WTC11 (cell line): ENCODE measurements around the gene SCUBE3. TPM values are rescaled to one million over a fixed set of nuclear protein-coding genes. Genes with fewer than 3 reads are reported as not detected.

ENCODE experiments used
- ATAC-seq: fragments of 200-7000 bp; cut with Tn5 transposase; 2 replicates; pipeline ENCODE4 v1.10.0; 2021; ENCODE audit warnings: mild to moderate bottlenecking, moderate library complexity
- CTCF ChIA-PET: fragments of 300-600 bp; sonication (Branson Sonifier 250); formaldehyde crosslinking; loops from one replicate; lab custom pipeline; 2021; ENCODE audit warnings: antibody characterized with exemption; lab: Charles Lee
- POLR2A ChIA-PET: fragments of 350-600 bp; sonication (Branson Sonifier 250); formaldehyde crosslinking; loops from one replicate; lab custom pipeline; 2021; ENCODE audit warnings: antibody characterized with exemption; lab: Charles Lee
- DNase-seq: peaks from one replicate; pipeline ENCODE4 v3.0.0; 2021; ENCODE audit warnings: low spot score
- H3K27ac Mint-ChIP-seq: 2 replicates; pipeline ENCODE4 v1.8.0; 2021; ENCODE audit warnings: mixed read lengths
- H3K27me3 Mint-ChIP-seq: 2 replicates; pipeline ENCODE4 v1.8.0; 2021; ENCODE audit warnings: low read depth, mild to moderate bottlenecking, moderate library complexity, mixed read lengths
- H3K36me3 Mint-ChIP-seq: 2 replicates; pipeline ENCODE4 v1.8.0; 2021; ENCODE audit warnings: mixed read lengths
- H3K4me1 Mint-ChIP-seq: 2 replicates; pipeline ENCODE4 v1.8.0; 2022; ENCODE audit warnings: mixed read lengths
- H3K4me3 Mint-ChIP-seq: 2 replicates; pipeline ENCODE4 v1.8.0; 2021; ENCODE audit warnings: mild to moderate bottlenecking, moderate library complexity, mixed read lengths
- H3K9me3 Mint-ChIP-seq: 2 replicates; pipeline ENCODE4 v1.8.0; 2021; ENCODE audit warnings: mixed read lengths
- CDX4 ChIP-seq: fragments of 250-450 bp; sonication (Bioruptor Pico); IDR thresholded peaks from 2 replicates; pipeline ENCODE4 v1.9.0; 2021; ENCODE audit warnings: moderate library complexity, mild to moderate bottlenecking, inconsistent platforms, borderline replicate concordance
- ELF4 ChIP-seq: sonication (generic); formaldehyde crosslinking; IDR thresholded peaks from 2 replicates; pipeline ENCODE4 v1.8.1; 2022; ENCODE audit warnings: low read depth, mild to moderate bottlenecking, moderate library complexity, missing genetic modification reagents
- ESRRA ChIP-seq: sonication (generic); formaldehyde crosslinking; IDR thresholded peaks from 2 replicates; pipeline ENCODE4 v1.8.1; 2022; ENCODE audit warnings: mild to moderate bottlenecking, missing genetic modification reagents, borderline replicate concordance
- FOXJ3 ChIP-seq: sonication (generic); formaldehyde crosslinking; IDR thresholded peaks from 2 replicates; pipeline ENCODE4 v1.9.0; 2021; ENCODE audit warnings: missing genetic modification reagents, mild to moderate bottlenecking, borderline replicate concordance
- MXD4 ChIP-seq: fragments of 250-450 bp; sonication (Bioruptor Pico); IDR thresholded peaks from 2 replicates; pipeline ENCODE4 v1.8.0; 2021; ENCODE audit warnings: mild to moderate bottlenecking, moderate library complexity, borderline replicate concordance
- MYBL2 ChIP-seq: sonication (generic); formaldehyde crosslinking; IDR thresholded peaks from 2 replicates; pipeline ENCODE4 v1.8.1; 2023; ENCODE audit warnings: mild to moderate bottlenecking, moderate library complexity, missing genetic modification reagents
- NR1H2 ChIP-seq: sonication (generic); formaldehyde crosslinking; IDR thresholded peaks from 2 replicates; pipeline ENCODE4 v1.9.0; 2021; ENCODE audit warnings: mild to moderate bottlenecking, moderate library complexity, missing genetic modification reagents
- NR2C2 ChIP-seq: sonication (generic); formaldehyde crosslinking; IDR thresholded peaks from 2 replicates; pipeline ENCODE4 v1.8.0; 2022; ENCODE audit warnings: mild to moderate bottlenecking, missing genetic modification reagents
- NR3C1 ChIP-seq: sonication (generic); formaldehyde crosslinking; conservative IDR thresholded peaks from 2 replicates; pipeline ENCODE4 v1.8.1; 2023; ENCODE audit warnings: low read depth, mild to moderate bottlenecking, missing genetic modification reagents
- RORB ChIP-seq: fragments of 250-450 bp; sonication (Bioruptor Pico); IDR thresholded peaks from 2 replicates; pipeline ENCODE4 v1.9.0; 2021; ENCODE audit warnings: mild to moderate bottlenecking
- SP1 ChIP-seq: sonication (generic); formaldehyde crosslinking; conservative IDR thresholded peaks from 2 replicates; pipeline ENCODE4 v1.8.1; 2022; ENCODE audit warnings: missing genetic modification reagents
- ZBTB21 ChIP-seq: sonication (generic); formaldehyde crosslinking; IDR thresholded peaks from 2 replicates; pipeline ENCODE4 v1.8.1; 2023; ENCODE audit warnings: mild to moderate bottlenecking, missing genetic modification reagents, borderline replicate concordance
- ZBTB43 ChIP-seq: sonication (generic); formaldehyde crosslinking; IDR thresholded peaks from 2 replicates; pipeline ENCODE4 v1.8.1; 2023; ENCODE audit warnings: mild to moderate bottlenecking, missing genetic modification reagents
- ZNF219 ChIP-seq: sonication (generic); formaldehyde crosslinking; IDR thresholded peaks from 2 replicates; pipeline ENCODE4 v1.8.0; 2023; ENCODE audit warnings: missing genetic modification reagents, mild to moderate bottlenecking, borderline replicate concordance
- ZNF232 ChIP-seq: sonication (generic); formaldehyde crosslinking; IDR thresholded peaks from 2 replicates; pipeline ENCODE4 v1.8.0; 2022; ENCODE audit warnings: mild to moderate bottlenecking, missing genetic modification reagents
- ZNF416 ChIP-seq: fragments of 250-450 bp; sonication (Bioruptor Pico); IDR thresholded peaks from 2 replicates; pipeline ENCODE4 v1.9.0; 2021; ENCODE audit warnings: mild to moderate bottlenecking, inconsistent platforms
- total RNA-seq: library from RNA; stranded (reverse); gene quantifications from 3 replicates; pipeline ENCODE4 v1.2.3, GENCODE V29; 2021
- TF ChIP-seq, protein P1 (sequence below): sonication (generic); formaldehyde crosslinking; IDR thresholded peaks from 2 replicates; pipeline ENCODE4 v1.8.0; 2023; ENCODE audit warnings: missing genetic modification reagents, mild to moderate bottlenecking, borderline replicate concordance
- TF ChIP-seq, protein P2 (sequence below): fragments of 250-450 bp; sonication (Bioruptor Pico); IDR thresholded peaks from 2 replicates; pipeline ENCODE4 v1.9.0; 2021; ENCODE audit warnings: mild to moderate bottlenecking, borderline replicate concordance
- TF ChIP-seq, protein P3 (sequence below): sonication (generic); formaldehyde crosslinking; IDR thresholded peaks from 2 replicates; pipeline ENCODE4 v1.8.0; 2022; ENCODE audit warnings: mild to moderate bottlenecking, missing genetic modification reagents

SCUBE3 gene
- total RNA-seq, 1 experiment from 2014 or later = 2.1 TPM

DNA sequence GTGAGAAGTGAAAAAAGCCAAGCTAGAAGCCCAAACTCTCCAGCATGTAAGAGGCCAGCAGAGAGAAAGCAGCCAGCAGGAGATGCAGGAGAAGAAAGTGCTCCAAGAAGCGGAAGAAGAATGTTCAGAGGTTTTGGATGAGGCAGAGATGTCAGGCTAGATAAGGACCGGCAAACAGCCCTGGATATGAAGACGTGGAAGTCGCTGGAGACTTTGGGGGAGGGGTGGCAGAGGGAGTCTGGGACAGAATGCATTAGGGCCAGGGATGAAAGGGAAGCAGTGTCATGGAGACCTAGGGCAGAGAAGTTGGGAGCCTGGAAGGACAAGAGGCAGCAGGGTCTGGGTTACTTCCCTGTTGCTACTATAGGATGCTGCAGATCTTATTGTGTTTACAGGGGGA, 5.3 kb upstream of the SCUBE3 start (continued):
- TF ChIP-seq MYBL2 (CRISPR knock-in tag) (no peak), ESRRA (CRISPR knock-in tag) (no peak), RORB (CRISPR knock-in tag) (no peak), CDX4 (CRISPR knock-in tag) (no peak), ZNF416 (CRISPR knock-in tag) (no peak), ZBTB43 (CRISPR knock-in tag) (no peak), NR2C2 (no peak), ZNF232 (CRISPR knock-in tag) (no peak), SP1 (CRISPR knock-in tag) (no peak), FOXJ3 (CRISPR knock-in tag) (no peak)

GRCh38 chr6:35209081-35209480, 4.7 kb upstream of the SCUBE3 start:
- CTCF ChIA-PET = interaction anchor here (0.8 to 1.3 kb wide), 2 partner anchors 32 to 69 kb away, joined by 3 to 6 read pairs; no protein-coding TSS in a partner anchor
- no peak for ATAC-seq

More at GRCh38 chr6:35209081-35209480, 4.7 kb upstream of the SCUBE3 start:
- TF ChIP-seq ZBTB21 = no peak
- TF ChIP-seq MXD4 (CRISPR knock-in tag) = no peak
- no peak for TF ChIP-seq ZNF232 (CRISPR knock-in tag)
- no peak for TF ChIP-seq NR1H2 (CRISPR knock-in tag)
- no peak for TF ChIP-seq NR3C1 (CRISPR knock-in tag)
- TF ChIP-seq, protein P1, sequence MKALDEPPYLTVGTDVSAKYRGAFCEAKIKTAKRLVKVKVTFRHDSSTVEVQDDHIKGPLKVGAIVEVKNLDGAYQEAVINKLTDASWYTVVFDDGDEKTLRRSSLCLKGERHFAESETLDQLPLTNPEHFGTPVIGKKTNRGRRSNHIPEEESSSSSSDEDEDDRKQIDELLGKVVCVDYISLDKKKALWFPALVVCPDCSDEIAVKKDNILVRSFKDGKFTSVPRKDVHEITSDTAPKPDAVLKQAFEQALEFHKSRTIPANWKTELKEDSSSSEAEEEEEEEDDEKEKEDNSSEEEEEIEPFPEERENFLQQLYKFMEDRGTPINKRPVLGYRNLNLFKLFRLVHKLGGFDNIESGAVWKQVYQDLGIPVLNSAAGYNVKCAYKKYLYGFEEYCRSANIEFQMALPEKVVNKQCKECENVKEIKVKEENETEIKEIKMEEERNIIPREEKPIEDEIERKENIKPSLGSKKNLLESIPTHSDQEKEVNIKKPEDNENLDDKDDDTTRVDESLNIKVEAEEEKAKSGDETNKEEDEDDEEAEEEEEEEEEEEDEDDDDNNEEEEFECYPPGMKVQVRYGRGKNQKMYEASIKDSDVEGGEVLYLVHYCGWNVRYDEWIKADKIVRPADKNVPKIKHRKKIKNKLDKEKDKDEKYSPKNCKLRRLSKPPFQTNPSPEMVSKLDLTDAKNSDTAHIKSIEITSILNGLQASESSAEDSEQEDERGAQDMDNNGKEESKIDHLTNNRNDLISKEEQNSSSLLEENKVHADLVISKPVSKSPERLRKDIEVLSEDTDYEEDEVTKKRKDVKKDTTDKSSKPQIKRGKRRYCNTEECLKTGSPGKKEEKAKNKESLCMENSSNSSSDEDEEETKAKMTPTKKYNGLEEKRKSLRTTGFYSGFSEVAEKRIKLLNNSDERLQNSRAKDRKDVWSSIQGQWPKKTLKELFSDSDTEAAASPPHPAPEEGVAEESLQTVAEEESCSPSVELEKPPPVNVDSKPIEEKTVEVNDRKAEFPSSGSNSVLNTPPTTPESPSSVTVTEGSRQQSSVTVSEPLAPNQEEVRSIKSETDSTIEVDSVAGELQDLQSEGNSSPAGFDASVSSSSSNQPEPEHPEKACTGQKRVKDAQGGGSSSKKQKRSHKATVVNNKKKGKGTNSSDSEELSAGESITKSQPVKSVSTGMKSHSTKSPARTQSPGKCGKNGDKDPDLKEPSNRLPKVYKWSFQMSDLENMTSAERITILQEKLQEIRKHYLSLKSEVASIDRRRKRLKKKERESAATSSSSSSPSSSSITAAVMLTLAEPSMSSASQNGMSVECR = no peak
- no peak for TF ChIP-seq ZNF219 (CRISPR knock-in tag)
- TF ChIP-seq ELF4 (CRISPR knock-in tag) = no peak
- TF ChIP-seq, protein P2, sequence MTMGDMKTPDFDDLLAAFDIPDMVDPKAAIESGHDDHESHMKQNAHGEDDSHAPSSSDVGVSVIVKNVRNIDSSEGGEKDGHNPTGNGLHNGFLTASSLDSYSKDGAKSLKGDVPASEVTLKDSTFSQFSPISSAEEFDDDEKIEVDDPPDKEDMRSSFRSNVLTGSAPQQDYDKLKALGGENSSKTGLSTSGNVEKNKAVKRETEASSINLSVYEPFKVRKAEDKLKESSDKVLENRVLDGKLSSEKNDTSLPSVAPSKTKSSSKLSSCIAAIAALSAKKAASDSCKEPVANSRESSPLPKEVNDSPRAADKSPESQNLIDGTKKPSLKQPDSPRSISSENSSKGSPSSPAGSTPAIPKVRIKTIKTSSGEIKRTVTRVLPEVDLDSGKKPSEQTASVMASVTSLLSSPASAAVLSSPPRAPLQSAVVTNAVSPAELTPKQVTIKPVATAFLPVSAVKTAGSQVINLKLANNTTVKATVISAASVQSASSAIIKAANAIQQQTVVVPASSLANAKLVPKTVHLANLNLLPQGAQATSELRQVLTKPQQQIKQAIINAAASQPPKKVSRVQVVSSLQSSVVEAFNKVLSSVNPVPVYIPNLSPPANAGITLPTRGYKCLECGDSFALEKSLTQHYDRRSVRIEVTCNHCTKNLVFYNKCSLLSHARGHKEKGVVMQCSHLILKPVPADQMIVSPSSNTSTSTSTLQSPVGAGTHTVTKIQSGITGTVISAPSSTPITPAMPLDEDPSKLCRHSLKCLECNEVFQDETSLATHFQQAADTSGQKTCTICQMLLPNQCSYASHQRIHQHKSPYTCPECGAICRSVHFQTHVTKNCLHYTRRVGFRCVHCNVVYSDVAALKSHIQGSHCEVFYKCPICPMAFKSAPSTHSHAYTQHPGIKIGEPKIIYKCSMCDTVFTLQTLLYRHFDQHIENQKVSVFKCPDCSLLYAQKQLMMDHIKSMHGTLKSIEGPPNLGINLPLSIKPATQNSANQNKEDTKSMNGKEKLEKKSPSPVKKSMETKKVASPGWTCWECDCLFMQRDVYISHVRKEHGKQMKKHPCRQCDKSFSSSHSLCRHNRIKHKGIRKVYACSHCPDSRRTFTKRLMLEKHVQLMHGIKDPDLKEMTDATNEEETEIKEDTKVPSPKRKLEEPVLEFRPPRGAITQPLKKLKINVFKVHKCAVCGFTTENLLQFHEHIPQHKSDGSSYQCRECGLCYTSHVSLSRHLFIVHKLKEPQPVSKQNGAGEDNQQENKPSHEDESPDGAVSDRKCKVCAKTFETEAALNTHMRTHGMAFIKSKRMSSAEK (CRISPR knock-in tag) = no peak
- TF ChIP-seq FOXJ3 (CRISPR knock-in tag) = no peak
- TF ChIP-seq, protein P3, sequence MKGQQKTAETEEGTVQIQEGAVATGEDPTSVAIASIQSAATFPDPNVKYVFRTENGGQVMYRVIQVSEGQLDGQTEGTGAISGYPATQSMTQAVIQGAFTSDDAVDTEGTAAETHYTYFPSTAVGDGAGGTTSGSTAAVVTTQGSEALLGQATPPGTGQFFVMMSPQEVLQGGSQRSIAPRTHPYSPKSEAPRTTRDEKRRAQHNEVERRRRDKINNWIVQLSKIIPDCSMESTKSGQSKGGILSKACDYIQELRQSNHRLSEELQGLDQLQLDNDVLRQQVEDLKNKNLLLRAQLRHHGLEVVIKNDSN (CRISPR knock-in tag) = no peak
- TF ChIP-seq NR2C2 = no peak
- Mint-ChIP-seq H3K27me3 (peaks cover 88% of the 10 kb centered on the region), H3K9me3 (no peaks in the 10 kb centered on the region), H3K36me3 (no peaks in the 10 kb centered on the region), H3K27ac (no peak overlapping the region), H3K4me3 (no peak overlapping the region), H3K4me1 (peaks cover 7% of the 10 kb centered on the region)
- POLR2A ChIA-PET = interaction anchor here (0.5 kb wide), 1 partner anchor 60 kb away, joined by 3 read pairs; no protein-coding TSS in a partner anchor
- no peak for DNase-seq
